Fibroblast of villous mesenchyme (primary cell): ENCODE data around the gene CAPN1. TPM values are rescaled to one million over a fixed set of nuclear protein-coding genes. Genes with fewer than 3 reads are reported as not detected.

Experiments
- DNase-seq: peaks from one replicate; pipeline ENCODE4 v3.0.0-alpha.2; 2010; ENCODE audit warnings: low read depth
- H3K4me3 ChIP-seq: 2 replicates; pipeline ENCODE4 v1.5.1; 2011; ENCODE audit warnings: low read depth, mild to moderate bottlenecking, low read length
- CTCF ChIP-seq: IDR thresholded peaks from 2 replicates; pipeline ENCODE4 v1.5.1; 2012; ENCODE audit warnings: low read depth, mild to moderate bottlenecking, low read length; ENCODE audit not compliant: insufficient read depth
- total RNA-seq: library from RNA; depleted of rRNA; stranded (reverse); fragments of >200 nt; gene quantifications from 2 replicates; pipeline ENCODE4 v1.2.3, GENCODE V29; 2012

Gene CAPN1
- total RNA-seq, 1 donor: 123 TPM

GRCh38 chr11:65212226-65212801, 30.6 kb downstream of the CAPN1 start:
- TF ChIP-seq CTCF: no peak
- peak; percentile 40 for DNase-seq
- no peak overlapping the region for H3K4me3 ChIP-seq

- H3K4me3 ChIP-seq: no peak overlapping the region
- no peak for TF ChIP-seq CTCF
- no peak for DNase-seq
Observed at GRCh38 chr11:65213322-65214211, 31.8 kb downstream of the CAPN1 start.

GRCh38 chr11:65214212-65214845, 32.6 kb downstream of the CAPN1 start:
- no peak for TF ChIP-seq CTCF
- DNase-seq: no peak

GRCh38 chr11:65215441-65216076, 33.8 kb downstream of the CAPN1 start:
- TF ChIP-seq CTCF: no peak
- H3K4me3 ChIP-seq: no peak overlapping the region
- no peak for DNase-seq

More at GRCh38 chr11:65214212-65214845, 32.6 kb downstream of the CAPN1 start:
- no peak overlapping the region for H3K4me3 ChIP-seq

GRCh38 chr11:65216830-65217229, 35.1 kb downstream of the CAPN1 start:
- DNase-seq: no peak
- no peak overlapping the region for H3K4me3 ChIP-seq
- no peak for TF ChIP-seq CTCF
